GM20000 (cell line): Measurements from ENCODE around the gene AHSP.
"Not testable (repeated sequence)": the region's sequence is repeated elsewhere in the genome, so short reads cannot be mapped to it uniquely, and the experiment has no call there.

Experiments used
- DNase-seq: peaks from one replicate; pipeline ENCODE4 v3.0.0; 2012; ENCODE audit warnings: low spot score
- CTCF ChIP-seq: IDR thresholded peaks from 2 replicates; pipeline ENCODE4 v1.5.1; 2012; ENCODE audit warnings: mild to moderate bottlenecking, control low read depth; ENCODE audit errors: extremely low read depth, missing control alignments

Gene AHSP

GRCh38 chr16:31527734-31528274, at the start of gene AHSP:
TSS of gene AHSP (plus strand) at chr16:31527900. CDS start at chr16:31528140, 240 bp downstream.
- DNase-seq = peak; percentile 49
- no peak for TF ChIP-seq CTCF

GRCh38 chr16:31478956-31479355, 48.7 kb upstream of the AHSP start:
- no peak for TF ChIP-seq CTCF
- DNase-seq = no peak

- TF ChIP-seq CTCF = no peak
- no peak for DNase-seq
These were observed 47.9 kb upstream of the AHSP start for GRCh38 chr16:31479751-31480150.

- no peak for TF ChIP-seq CTCF
- no peak for DNase-seq
These were observed 46.7 kb upstream of the AHSP start for GRCh38 chr16:31480851-31481536.

GRCh38 chr16:31483081-31483480, 44.6 kb upstream of the AHSP start, which contains the start of gene SLC5A2:
TSS of gene SLC5A2 (plus strand) at chr16:31483123. CDS start at chr16:31483137, 14 bp downstream.
- DNase-seq = no peak
- TF ChIP-seq CTCF = no peak

- DNase-seq = not testable (repeated sequence)
These were observed 43.7 kb upstream of the AHSP start for GRCh38 chr16:31484048-31484447.

GRCh38 chr16:31484491-31485171, 43.1 kb upstream of the AHSP start:
- DNase-seq = no peak
- no peak for TF ChIP-seq CTCF
